ENCODE data around the gene GPT2.

- TF ChIP-seq EZH2 (IDR thresholded peaks at IDR 0.05) (no peak), POLR2AphosphoS5 (IDR thresholded peaks at IDR 0.05; ENCODE audit: borderline replicate concordance, low read depth, low read length) (no peak)
Observed at GRCh38 chr16:46882940-46883307, 1.2 kb upstream of the GPT2 start.
